ENCODE results near the gene CTNND2. TPM values are rescaled to one million over a fixed set of nuclear protein-coding genes. Genes with fewer than 3 reads are reported as not detected.

CTNND2 gene
- total RNA-seq (not detected in 2 replicates), polyA plus RNA-seq (not detected in 2 replicates), polyA minus RNA-seq (not detected in 2 replicates)
- total RNA-seq (2013) = 0.07 TPM

GRCh38 chr5:11904265-11904906 is at the start of gene CTNND2:
Gene CTNND2, minus strand, starts transcription at chr5:11904446. Its CDS starts 593 bp downstream, at chr5:11903853.
- POLR2A ChIA-PET = no interaction called here
- H3K4me2 ChIP-seq (replicated peaks; ENCODE audit: low read depth, low read length, poor library complexity, severe bottlenecking) = no peak within 1 kb of the TSS
- intact Hi-C loops (cut with micrococcal nuclease) = no loop called here

GRCh38 chr5:11946317-11946716 is 42.1 kb upstream of the CTNND2 start:
- Mint-ChIP-seq H3K4me1 (no peaks in the 10 kb centered on the region), H3K27ac (no peak overlapping the region), H3K9me3 (ENCODE audit: insufficient read depth) (peaks cover 3% of the 10 kb centered on the region), H3K27me3 (no peaks in the 10 kb centered on the region), H3K4me3 (no peak overlapping the region)
- ChIA-PET POLR2A (no interaction called here), CTCF (no interaction called here)
- DNase-seq (no peak), ATAC-seq (ENCODE audit: low read depth) (no peak)
- Histone ChIP-seq H3K27ac (ENCODE audit: low read length in 2 of 2) (no peak overlapping the region), H2AFZ (ENCODE audit: insufficient read depth, low read depth, low read length, poor library complexity, severe bottlenecking) (no peak overlapping the region), H3K4me2 (replicated peaks; ENCODE audit: low read depth, low read length, poor library complexity, severe bottlenecking) (no peak overlapping the region), H4K20me1 (ENCODE audit: control insufficient read depth, insufficient read depth, low read length, poor library complexity, severe bottlenecking) (no peaks in the 10 kb centered on the region), H3K79me2 (ENCODE audit: control insufficient read depth, insufficient read depth, low read length) (no peaks in the 10 kb centered on the region), H3K27me3 (replicated peaks in 1 of 4; ENCODE audit: control extremely low read depth in 1 of 4, control insufficient read depth in 3 of 4, insufficient read depth in 4 of 4, low read length in 3 of 4) (no peaks in the 10 kb centered on the region), H3K9ac (ENCODE audit: low read length) (no peak overlapping the region), H3K36me3 (replicated peaks in 1 of 2; ENCODE audit: control extremely low read depth in 1 of 2, control insufficient read depth in 1 of 2, extremely low read depth in 1 of 2, insufficient read depth in 2 of 2, low read length in 1 of 2) (no peaks in the 10 kb centered on the region), H3K4me3 (ENCODE audit: control extremely low read depth in 1 of 5, extremely low read depth in 1 of 5, insufficient read depth in 1 of 5, low read depth in 2 of 5, low read length in 4 of 5) (no peak overlapping the region), H3K4me1 (ENCODE audit: control insufficient read depth in 2 of 2, insufficient read depth in 2 of 2, low read length in 2 of 2) (no peaks in the 10 kb centered on the region), H3K9me3 (ENCODE audit: control extremely low read depth in 1 of 3, control insufficient read depth in 2 of 3, insufficient read depth in 1 of 3, low read length in 2 of 3) (peaks cover 0 to 3% (median 0%) of the 10 kb centered on the region in 3 donors)
- intact Hi-C loops (cut with micrococcal nuclease) = no loop called here
- TF ChIP-seq, protein P1, sequence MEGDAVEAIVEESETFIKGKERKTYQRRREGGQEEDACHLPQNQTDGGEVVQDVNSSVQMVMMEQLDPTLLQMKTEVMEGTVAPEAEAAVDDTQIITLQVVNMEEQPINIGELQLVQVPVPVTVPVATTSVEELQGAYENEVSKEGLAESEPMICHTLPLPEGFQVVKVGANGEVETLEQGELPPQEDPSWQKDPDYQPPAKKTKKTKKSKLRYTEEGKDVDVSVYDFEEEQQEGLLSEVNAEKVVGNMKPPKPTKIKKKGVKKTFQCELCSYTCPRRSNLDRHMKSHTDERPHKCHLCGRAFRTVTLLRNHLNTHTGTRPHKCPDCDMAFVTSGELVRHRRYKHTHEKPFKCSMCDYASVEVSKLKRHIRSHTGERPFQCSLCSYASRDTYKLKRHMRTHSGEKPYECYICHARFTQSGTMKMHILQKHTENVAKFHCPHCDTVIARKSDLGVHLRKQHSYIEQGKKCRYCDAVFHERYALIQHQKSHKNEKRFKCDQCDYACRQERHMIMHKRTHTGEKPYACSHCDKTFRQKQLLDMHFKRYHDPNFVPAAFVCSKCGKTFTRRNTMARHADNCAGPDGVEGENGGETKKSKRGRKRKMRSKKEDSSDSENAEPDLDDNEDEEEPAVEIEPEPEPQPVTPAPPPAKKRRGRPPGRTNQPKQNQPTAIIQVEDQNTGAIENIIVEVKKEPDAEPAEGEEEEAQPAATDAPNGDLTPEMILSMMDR (IDR thresholded peaks at IDR 0.05) = no peak
- TF ChIP-seq EZH2 (IDR thresholded peaks at IDR 0.05; ENCODE audit: borderline replicate concordance, insufficient read depth, low read depth, low read length, poor library complexity, severe bottlenecking) = no peak

More at GRCh38 chr5:11904265-11904906, at the start of gene CTNND2:
- CTCF ChIA-PET = no interaction called here
- Histone ChIP-seq H3K79me2 (ENCODE audit: control insufficient read depth, insufficient read depth, low read length) (no peaks in the 10 kb centered on the region), H3K9me3 (ENCODE audit: control extremely low read depth in 1 of 3, control insufficient read depth in 2 of 3, insufficient read depth in 1 of 3, low read length in 2 of 3) (peaks cover 0 to 11% (median 0%) of the 10 kb centered on the region in 3 donors), H3K36me3 (replicated peaks in 1 of 2; ENCODE audit: control extremely low read depth in 1 of 2, control insufficient read depth in 1 of 2, extremely low read depth in 1 of 2, insufficient read depth in 2 of 2, low read length in 1 of 2) (no peaks in the 10 kb centered on the region), H3K27me3 (replicated peaks in 1 of 4; ENCODE audit: control extremely low read depth in 1 of 4, control insufficient read depth in 3 of 4, insufficient read depth in 4 of 4, low read length in 3 of 4) (peaks cover 0 to 19% (median 15%) of the 10 kb centered on the region in 4 experiments), H2AFZ (ENCODE audit: insufficient read depth, low read depth, low read length, poor library complexity, severe bottlenecking) (no peak within 1 kb of the TSS), H3K4me1 (ENCODE audit: control insufficient read depth in 2 of 2, insufficient read depth in 2 of 2, low read length in 2 of 2) (no peaks in the 10 kb centered on the region), H3K9ac (ENCODE audit: low read length) (no peak within 1 kb of the TSS), H4K20me1 (ENCODE audit: control insufficient read depth, insufficient read depth, low read length, poor library complexity, severe bottlenecking) (no peaks in the 10 kb centered on the region), H3K4me3 (ENCODE audit: control extremely low read depth in 1 of 5, extremely low read depth in 1 of 5, insufficient read depth in 1 of 5, low read depth in 2 of 5, low read length in 4 of 5) (no peak within 1 kb of the TSS), H3K27ac (ENCODE audit: low read length in 2 of 2) (no peak within 1 kb of the TSS)
- H3K27ac Mint-ChIP-seq = no peak within 1 kb of the TSS
- H3K27me3 Mint-ChIP-seq = peaks cover 48% of the 10 kb centered on the region
- no peaks in the 10 kb centered on the region for H3K9me3 Mint-ChIP-seq (ENCODE audit: insufficient read depth)
- ATAC-seq (ENCODE audit: low read depth) (no peak), DNase-seq (no peak)
- peaks cover 4% of the 10 kb centered on the region for H3K4me1 Mint-ChIP-seq
- no peak for TF ChIP-seq EZH2 (IDR thresholded peaks at IDR 0.05; ENCODE audit: borderline replicate concordance, insufficient read depth, low read depth, low read length, poor library complexity, severe bottlenecking)
- TF ChIP-seq, protein P1 (IDR thresholded peaks at IDR 0.05) = no peak
- WGBS (ENCODE audit: insufficient coverage) = 4% methylated on average over 62 of the region's 64 CpGs
- peak within 1 kb of the TSS; percentile 64 for H3K4me3 Mint-ChIP-seq
